Right atrium auricular region (tissue), 2 donors: ENCODE data around the gene MS4A2. TPM values are rescaled to one million over a fixed set of nuclear protein-coding genes. Genes with fewer than 3 reads are reported as not detected.
"Not testable (repeated sequence)": the region's sequence is repeated elsewhere in the genome, so short reads cannot be mapped to it uniquely, and the experiment has no call there.

Experiments used
- DNase-seq: peaks from one replicate; pipeline ENCODE4 v3.0.0-alpha.2; 2019; ENCODE audit warnings: low spot score
- H3K27ac ChIP-seq, 2 donors: fragments of 200-600 bp; sonication (generic); 1 replicate in 1 of 2; 2 replicates in 1 of 2; pipeline ENCODE4 v1.5.1; 2016 to 2019
- H3K27me3 ChIP-seq, 2 donors: fragments of 200-600 bp; sonication (generic); one replicate each; pipeline versions ENCODE4 v1.5.1 to v1.6.0; 2017 to 2019
- H3K36me3 ChIP-seq: fragments of 200-600 bp; sonication (generic); one replicate; pipeline ENCODE4 v1.5.1; 2016
- H3K4me1 ChIP-seq, 2 donors: fragments of 200-600 bp; sonication (generic); one replicate each; pipeline versions ENCODE4 v1.5.1 to v1.6.0; 2017 to 2019
- H3K4me3 ChIP-seq, 2 donors: fragments of 200-600 bp; sonication (generic); 1 replicate in 1 of 2; 2 replicates in 1 of 2; pipeline ENCODE4 v1.5.1; 2017 to 2019; ENCODE audit warnings: mild to moderate bottlenecking in 1 of 2, moderate library complexity in 1 of 2
- H3K9me3 ChIP-seq, 2 donors: fragments of 200-600 bp; sonication (generic); one replicate each; pipeline ENCODE4 v1.5.1; 2019
- total RNA-seq, 2 donors: library from RNA; depleted of rRNA; stranded (reverse); fragments of >200 nt; gene quantifications; one replicate each; pipeline ENCODE4 v1.1.0, GENCODE V29; 2016
- TF ChIP-seq, protein P1 (sequence below), 2 donors: fragments of 200-600 bp; sonication (generic); IDR thresholded peaks; one replicate each; pipeline ENCODE4 v1.5.1; 2019; ENCODE audit warnings: antibody characterized with exemption in 2 of 2

The MS4A2 gene
- total RNA-seq, 2 donors from 2014 or later, result 0.93 TPM; not detected in 1

DNA sequence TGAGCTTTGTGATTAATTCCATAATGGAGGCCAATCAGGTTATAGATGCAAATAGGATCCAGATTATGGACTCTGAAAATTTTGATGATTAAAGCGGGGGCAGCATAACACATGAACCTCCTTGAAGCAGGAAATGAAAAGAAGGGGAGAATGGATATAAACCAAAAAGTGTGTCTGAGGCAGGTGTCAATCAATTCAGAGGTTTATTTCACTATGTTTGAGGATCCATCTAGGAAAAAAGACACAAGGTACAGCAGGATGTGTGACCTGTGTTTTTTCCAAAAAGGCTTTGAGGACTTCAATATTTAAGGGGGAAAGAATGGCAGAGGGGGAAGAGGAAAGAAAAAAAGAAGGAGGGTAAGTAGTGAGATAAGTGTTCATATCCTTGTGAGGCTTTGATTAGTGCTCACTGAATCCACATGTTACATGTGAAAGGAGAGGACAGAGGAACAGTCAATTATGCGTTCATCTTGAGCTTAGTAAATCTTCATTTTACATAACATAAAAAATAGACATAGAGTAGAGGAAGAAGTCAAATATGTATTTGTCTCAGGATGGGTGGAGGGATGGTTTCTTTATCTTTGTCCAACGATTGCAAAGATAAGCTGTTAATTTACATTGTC lies 34.1 kb downstream of the MS4A2 start:
- Histone ChIP-seq H3K4me3 (no peak overlapping the region), H3K4me1 (no peaks in the 10 kb centered on the region), H3K36me3 (no peaks in the 10 kb centered on the region), H3K9me3 (no peaks in the 10 kb centered on the region), H3K27ac (no peak overlapping the region), H3K27me3 (no peaks in the 10 kb centered on the region)
- no peak for DNase-seq
- TF ChIP-seq, protein P1, sequence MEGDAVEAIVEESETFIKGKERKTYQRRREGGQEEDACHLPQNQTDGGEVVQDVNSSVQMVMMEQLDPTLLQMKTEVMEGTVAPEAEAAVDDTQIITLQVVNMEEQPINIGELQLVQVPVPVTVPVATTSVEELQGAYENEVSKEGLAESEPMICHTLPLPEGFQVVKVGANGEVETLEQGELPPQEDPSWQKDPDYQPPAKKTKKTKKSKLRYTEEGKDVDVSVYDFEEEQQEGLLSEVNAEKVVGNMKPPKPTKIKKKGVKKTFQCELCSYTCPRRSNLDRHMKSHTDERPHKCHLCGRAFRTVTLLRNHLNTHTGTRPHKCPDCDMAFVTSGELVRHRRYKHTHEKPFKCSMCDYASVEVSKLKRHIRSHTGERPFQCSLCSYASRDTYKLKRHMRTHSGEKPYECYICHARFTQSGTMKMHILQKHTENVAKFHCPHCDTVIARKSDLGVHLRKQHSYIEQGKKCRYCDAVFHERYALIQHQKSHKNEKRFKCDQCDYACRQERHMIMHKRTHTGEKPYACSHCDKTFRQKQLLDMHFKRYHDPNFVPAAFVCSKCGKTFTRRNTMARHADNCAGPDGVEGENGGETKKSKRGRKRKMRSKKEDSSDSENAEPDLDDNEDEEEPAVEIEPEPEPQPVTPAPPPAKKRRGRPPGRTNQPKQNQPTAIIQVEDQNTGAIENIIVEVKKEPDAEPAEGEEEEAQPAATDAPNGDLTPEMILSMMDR (IDR thresholded peaks at IDR 0.05), result no peak

DNA sequence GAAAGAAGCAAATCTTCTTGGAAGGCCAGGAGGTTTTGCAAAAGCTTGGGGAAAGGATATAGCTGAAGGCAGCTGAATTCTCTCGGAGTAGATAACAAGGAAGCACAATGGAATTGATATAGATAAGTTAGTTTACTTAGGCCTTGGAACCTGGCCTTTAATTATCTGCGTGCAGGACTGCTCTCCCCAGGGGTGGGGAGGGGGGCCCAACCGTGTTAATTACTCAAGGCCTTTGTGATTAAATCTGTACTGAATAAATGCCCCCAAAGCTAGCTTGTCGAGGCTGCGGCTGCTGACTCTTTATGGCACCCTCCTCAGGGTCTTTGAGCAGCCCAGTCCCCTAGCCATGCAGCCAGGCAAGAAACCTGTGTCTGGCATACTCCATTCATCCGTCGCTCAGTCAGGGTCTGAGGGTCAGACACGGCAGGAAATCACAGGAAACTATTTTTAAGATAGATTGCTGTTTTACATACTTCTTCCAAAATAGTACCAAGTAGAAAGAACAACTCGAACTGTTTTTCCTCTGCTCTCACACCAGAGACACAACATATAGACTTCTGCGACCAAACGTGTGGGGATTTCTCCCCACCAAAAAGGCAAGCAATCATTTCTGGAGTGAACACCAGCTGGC lies 36.5 kb downstream of the MS4A2 start:
- no peak for DNase-seq
- H3K27me3 ChIP-seq, result no peaks in the 10 kb centered on the region
- no peak overlapping the region for H3K27ac ChIP-seq
- no peak overlapping the region for H3K4me3 ChIP-seq
- no peaks in the 10 kb centered on the region for H3K9me3 ChIP-seq
- TF ChIP-seq, protein P1 (IDR thresholded peaks at IDR 0.05), result no peak
- H3K4me1 ChIP-seq, result no peaks in the 10 kb centered on the region
- H3K36me3 ChIP-seq, result no peaks in the 10 kb centered on the region

DNA sequence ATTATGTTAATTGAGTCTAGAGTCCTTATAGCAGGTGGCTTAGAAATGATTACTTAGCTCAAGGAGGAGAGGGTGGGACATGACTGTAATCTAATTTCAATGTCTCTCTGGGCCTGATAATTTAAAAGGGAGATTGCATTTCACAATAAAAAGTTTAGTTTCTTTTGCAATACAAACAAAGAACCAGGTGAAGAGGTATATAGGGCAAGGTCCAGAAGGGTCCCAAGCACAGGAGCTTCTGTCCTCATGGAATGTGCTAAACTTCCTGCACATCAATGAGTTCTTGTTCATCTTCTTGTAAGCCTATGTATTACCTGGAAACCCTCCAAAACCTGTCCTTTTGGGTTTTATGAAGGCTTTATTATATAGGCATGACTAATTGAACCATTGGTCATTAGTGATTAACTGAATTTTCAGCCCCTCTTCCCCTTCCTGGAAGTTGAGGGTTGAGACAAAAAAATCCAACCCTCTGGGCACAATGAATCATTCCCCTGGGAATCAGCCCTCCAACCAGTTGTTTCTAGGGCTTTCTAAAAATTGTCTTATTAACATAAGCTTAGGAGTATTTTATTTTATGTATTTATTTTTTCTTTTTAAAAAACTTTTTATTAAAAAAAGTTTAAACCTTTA lies 37.6 kb downstream of the MS4A2 start:
- H3K36me3 ChIP-seq, result no peaks in the 10 kb centered on the region
- no peak for DNase-seq
- H3K4me1 ChIP-seq, result no peaks in the 10 kb centered on the region
- no peaks in the 10 kb centered on the region for H3K27me3 ChIP-seq
- TF ChIP-seq, protein P1 (IDR thresholded peaks at IDR 0.05), result no peak
- H3K27ac ChIP-seq, result no peak overlapping the region
- H3K4me3 ChIP-seq, result no peak overlapping the region
- H3K9me3 ChIP-seq, result no peaks in the 10 kb centered on the region

DNA sequence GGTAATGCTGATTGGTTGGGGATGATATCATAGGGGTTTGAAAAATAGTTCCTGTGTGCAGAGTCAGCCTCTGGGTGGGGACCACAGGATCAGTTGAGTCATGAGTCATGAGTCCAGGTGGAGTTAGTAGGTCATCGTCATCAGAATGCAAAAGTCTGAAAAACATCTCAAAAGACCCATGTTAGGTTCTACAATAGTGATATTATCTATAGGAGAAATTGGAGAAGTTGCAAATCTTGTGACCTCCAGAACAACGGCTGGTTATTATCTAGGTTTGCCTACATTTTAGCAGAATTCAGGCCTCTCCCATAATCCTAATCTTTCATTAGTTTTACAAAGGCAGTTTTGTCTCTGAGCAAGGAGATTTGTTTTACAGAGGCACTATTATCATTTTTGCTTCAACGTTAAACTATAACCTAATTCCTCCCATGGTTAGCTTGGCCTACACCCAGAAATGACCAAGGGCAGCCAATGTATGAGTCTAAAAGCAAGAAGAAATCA lies 38.9 kb downstream of the MS4A2 start:
- no peaks in the 10 kb centered on the region for H3K9me3 ChIP-seq
- H3K4me3 ChIP-seq, result no peak overlapping the region
- DNase-seq, result no peak
- no peak overlapping the region for H3K27ac ChIP-seq
- no peaks in the 10 kb centered on the region for H3K27me3 ChIP-seq
- H3K36me3 ChIP-seq, result no peaks in the 10 kb centered on the region
- H3K4me1 ChIP-seq, result no peaks in the 10 kb centered on the region
- TF ChIP-seq, protein P1 (IDR thresholded peaks at IDR 0.05), result no peak

DNA sequence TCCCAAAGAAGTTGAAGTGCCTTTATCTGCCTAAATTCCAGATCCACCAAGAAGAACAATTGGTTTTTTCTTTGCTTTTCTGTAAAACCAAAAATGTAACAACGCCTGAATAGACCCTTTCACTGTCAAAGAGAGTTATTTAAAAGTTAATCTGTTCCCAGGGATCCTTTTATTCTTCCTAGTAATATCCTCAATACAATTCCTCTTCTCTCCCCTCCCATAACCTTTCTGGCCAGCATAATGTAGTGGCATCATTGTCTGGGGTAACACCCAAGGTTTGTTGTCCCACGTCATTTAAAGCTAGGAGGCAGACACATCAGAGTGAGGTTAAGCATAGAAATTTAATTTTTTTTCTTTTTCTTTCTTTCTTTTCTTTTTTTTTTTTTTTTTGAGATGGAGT lies 39.9 kb downstream of the MS4A2 start:
- DNase-seq, result no peak
- H3K4me3 ChIP-seq, result no peak overlapping the region
- no peak overlapping the region for H3K27ac ChIP-seq
- H3K36me3 ChIP-seq, result no peaks in the 10 kb centered on the region
- H3K4me1 ChIP-seq, result no peaks in the 10 kb centered on the region
- no peaks in the 10 kb centered on the region for H3K27me3 ChIP-seq
- TF ChIP-seq, protein P1 (IDR thresholded peaks at IDR 0.05), result no peak
- H3K9me3 ChIP-seq, result no peaks in the 10 kb centered on the region

DNA sequence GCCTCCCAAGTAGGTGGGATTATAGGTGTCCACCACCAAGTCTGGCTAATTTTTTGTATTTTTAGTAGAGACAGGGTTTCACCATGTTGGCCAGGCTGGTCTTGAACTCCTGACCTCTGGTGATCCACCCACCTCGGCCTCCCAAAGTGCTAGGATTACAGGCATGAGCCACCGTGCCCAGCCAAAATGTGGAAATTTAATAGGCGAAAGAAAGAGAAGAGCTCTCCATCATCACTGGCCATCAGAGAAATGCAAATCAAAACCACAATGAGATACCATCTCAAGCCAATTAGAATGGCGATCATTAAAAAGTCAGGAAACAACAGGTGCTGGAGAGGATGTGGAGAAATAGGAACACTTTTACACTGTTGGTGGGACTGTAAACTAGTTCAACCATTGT lies 40.4 kb downstream of the MS4A2 start:
- H3K4me3 ChIP-seq, H3K36me3 ChIP-seq, H3K27me3 ChIP-seq, H3K4me1 ChIP-seq, H3K27ac ChIP-seq, H3K9me3 ChIP-seq, DNase-seq: not testable (repeated sequence)
